DND-41 (cell line): ENCODE measurements around the gene NCAPG.

ENCODE experiments used
- ATAC-seq: fragments of 200-7000 bp; cut with Tn5 transposase; 3 replicates; pipeline ENCODE4 v1.9.1; 2021; ENCODE audit warnings: low read depth; ENCODE audit not compliant: insufficient read depth
- DNase-seq: peaks from one replicate; pipeline ENCODE4 v3.0.0-alpha.2; 2020
- H2AFZ ChIP-seq: 2 replicates; pipeline ENCODE4 v1.6.0; 2012; ENCODE audit warnings: low read depth, low read length
- H3K27ac ChIP-seq: 2 replicates; pipeline ENCODE4 v1.5.1; 2012; ENCODE audit warnings: low read length, inconsistent platforms
- H3K27me3 ChIP-seq: fragments of 200-600 bp; sonication (generic); 2 replicates; pipeline ENCODE4 v1.6.0; 2012; ENCODE audit warnings: low read length, mild to moderate bottlenecking, inconsistent platforms; ENCODE audit not compliant: insufficient read depth, poor library complexity
- H3K36me3 ChIP-seq: 2 replicates; pipeline ENCODE4 v1.5.1; 2012; ENCODE audit warnings: low read length, inconsistent platforms; ENCODE audit not compliant: insufficient read depth
- H3K4me1 ChIP-seq: 2 replicates; pipeline ENCODE4 v1.5.1; 2012; ENCODE audit warnings: mild to moderate bottlenecking, low read length; ENCODE audit not compliant: insufficient read depth
- H3K4me2 ChIP-seq: 2 replicates; pipeline ENCODE4 v1.6.0; 2012; ENCODE audit warnings: mild to moderate bottlenecking, moderate library complexity, low read length, inconsistent platforms; ENCODE audit not compliant: insufficient read depth
- H3K4me3 ChIP-seq, 2 experiments: fragments of 200-600 bp in 1 of 2; shearing (Covaris generic) in 1 of 2; 2 replicates each; pipeline ENCODE4 v1.5.1; 2012 to 2016; ENCODE audit warnings: inconsistent platforms in 2 of 2, low read length in 2 of 2, mild to moderate bottlenecking in 2 of 2, low read depth in 1 of 2, moderate library complexity in 1 of 2
- H3K79me2 ChIP-seq: 2 replicates; pipeline ENCODE4 v1.6.0; 2012; ENCODE audit warnings: low read length, inconsistent platforms; ENCODE audit not compliant: insufficient read depth
- H3K9ac ChIP-seq: 2 replicates; pipeline ENCODE4 v1.6.0; 2012; ENCODE audit warnings: low read depth, mild to moderate bottlenecking, inconsistent platforms, low read length, moderate library complexity
- H3K9me3 ChIP-seq: 2 replicates; pipeline ENCODE4 v1.5.1; 2012; ENCODE audit warnings: low read length, moderate library complexity, mild to moderate bottlenecking, inconsistent platforms; ENCODE audit not compliant: insufficient read depth, severe bottlenecking
- H4K20me1 ChIP-seq: 2 replicates; pipeline ENCODE4 v1.6.0; 2012; ENCODE audit warnings: low read length; ENCODE audit not compliant: insufficient read depth
- EZH2 ChIP-seq: IDR thresholded peaks from 3 replicates; pipeline ENCODE4 v1.6.1; 2012; ENCODE audit warnings: borderline replicate concordance, low read depth, mild to moderate bottlenecking, moderate library complexity, low read length, inconsistent platforms; ENCODE audit not compliant: severe bottlenecking
- TF ChIP-seq, protein P1 (sequence below): IDR thresholded peaks from 2 replicates; pipeline ENCODE4 v1.5.1; 2012; ENCODE audit warnings: borderline replicate concordance, low read length, moderate library complexity, mild to moderate bottlenecking; ENCODE audit not compliant: poor library complexity, severe bottlenecking; ENCODE audit errors: extremely low read depth

The NCAPG gene

DNA sequence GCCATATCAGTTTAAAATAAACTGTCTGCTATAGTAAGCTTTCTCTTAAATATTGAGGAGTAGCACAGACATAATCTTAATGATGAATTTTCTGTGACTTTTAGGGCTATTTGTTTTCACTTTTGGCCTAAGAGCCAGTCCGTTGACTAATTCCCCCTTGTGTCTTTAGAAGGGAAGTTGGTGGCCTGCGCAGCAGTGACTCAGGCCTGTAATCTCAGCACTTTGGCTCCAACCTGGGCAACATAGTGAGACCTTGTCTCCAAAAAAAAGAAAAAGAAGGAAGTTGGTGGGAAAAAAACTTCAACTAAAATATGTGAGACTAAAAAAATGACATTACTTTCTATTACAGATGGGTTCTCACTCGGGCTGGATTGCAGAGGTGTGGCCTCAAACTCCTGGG lies 3.4 kb downstream of the NCAPG start:
- no peak for DNase-seq
- Histone ChIP-seq H2AFZ (no peak overlapping the region), H4K20me1 (peaks cover 35% of the 10 kb centered on the region), H3K79me2 (peaks cover 98% of the 10 kb centered on the region), H3K9me3 (no peaks in the 10 kb centered on the region), H3K36me3 (peaks cover 69% of the 10 kb centered on the region), H3K9ac (no peak overlapping the region), H3K27me3 (no peaks in the 10 kb centered on the region), H3K27ac (no peak overlapping the region), H3K4me2 (peak overlapping the region; percentile 81; the same call in 1 of the 2 replicates), H3K4me1 (peaks cover 40% of the 10 kb centered on the region), H3K4me3 (peak overlapping the region in 1 of 2 experiments; percentile 16; a peak in 1 of 4 replicates)
- ATAC-seq, result no peak
- TF ChIP-seq, protein P1, sequence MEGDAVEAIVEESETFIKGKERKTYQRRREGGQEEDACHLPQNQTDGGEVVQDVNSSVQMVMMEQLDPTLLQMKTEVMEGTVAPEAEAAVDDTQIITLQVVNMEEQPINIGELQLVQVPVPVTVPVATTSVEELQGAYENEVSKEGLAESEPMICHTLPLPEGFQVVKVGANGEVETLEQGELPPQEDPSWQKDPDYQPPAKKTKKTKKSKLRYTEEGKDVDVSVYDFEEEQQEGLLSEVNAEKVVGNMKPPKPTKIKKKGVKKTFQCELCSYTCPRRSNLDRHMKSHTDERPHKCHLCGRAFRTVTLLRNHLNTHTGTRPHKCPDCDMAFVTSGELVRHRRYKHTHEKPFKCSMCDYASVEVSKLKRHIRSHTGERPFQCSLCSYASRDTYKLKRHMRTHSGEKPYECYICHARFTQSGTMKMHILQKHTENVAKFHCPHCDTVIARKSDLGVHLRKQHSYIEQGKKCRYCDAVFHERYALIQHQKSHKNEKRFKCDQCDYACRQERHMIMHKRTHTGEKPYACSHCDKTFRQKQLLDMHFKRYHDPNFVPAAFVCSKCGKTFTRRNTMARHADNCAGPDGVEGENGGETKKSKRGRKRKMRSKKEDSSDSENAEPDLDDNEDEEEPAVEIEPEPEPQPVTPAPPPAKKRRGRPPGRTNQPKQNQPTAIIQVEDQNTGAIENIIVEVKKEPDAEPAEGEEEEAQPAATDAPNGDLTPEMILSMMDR, result no peak
- TF ChIP-seq EZH2, result no peak

DNA sequence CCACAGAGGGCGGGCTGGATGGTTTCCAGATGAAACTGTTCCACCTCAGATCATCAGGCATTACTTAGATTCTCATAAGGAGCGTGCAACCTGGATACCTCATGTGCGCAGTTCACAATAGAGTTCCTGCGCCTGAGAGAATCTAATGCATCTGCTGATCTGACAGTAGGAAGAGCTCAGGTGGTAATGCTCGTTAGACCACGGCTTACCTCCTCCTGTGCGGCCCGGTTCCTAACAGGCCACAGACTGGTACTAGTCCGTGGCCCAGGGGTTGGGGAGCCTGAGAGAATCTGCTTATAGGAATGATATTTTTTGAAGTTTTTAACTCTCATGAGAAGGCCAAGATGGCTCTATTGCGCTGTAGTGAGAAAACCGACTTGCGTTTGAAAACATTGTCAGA lies 5.4 kb downstream of the NCAPG start:
- Histone ChIP-seq H3K79me2 (peaks cover 97% of the 10 kb centered on the region), H2AFZ (no peak overlapping the region), H3K36me3 (peaks cover 86% of the 10 kb centered on the region), H3K27ac (no peak overlapping the region), H3K4me1 (peaks cover 38% of the 10 kb centered on the region), H3K9ac (no peak overlapping the region), H3K4me3 (no peak overlapping the region), H3K27me3 (no peaks in the 10 kb centered on the region), H3K9me3 (no peaks in the 10 kb centered on the region), H4K20me1 (peaks cover 25% of the 10 kb centered on the region), H3K4me2 (peak overlapping the region; percentile 39; the same call in 1 of the 2 replicates)
- no peak for TF ChIP-seq EZH2
- TF ChIP-seq, protein P1, result no peak
- ATAC-seq, result no peak
- DNase-seq, result no peak

DNA sequence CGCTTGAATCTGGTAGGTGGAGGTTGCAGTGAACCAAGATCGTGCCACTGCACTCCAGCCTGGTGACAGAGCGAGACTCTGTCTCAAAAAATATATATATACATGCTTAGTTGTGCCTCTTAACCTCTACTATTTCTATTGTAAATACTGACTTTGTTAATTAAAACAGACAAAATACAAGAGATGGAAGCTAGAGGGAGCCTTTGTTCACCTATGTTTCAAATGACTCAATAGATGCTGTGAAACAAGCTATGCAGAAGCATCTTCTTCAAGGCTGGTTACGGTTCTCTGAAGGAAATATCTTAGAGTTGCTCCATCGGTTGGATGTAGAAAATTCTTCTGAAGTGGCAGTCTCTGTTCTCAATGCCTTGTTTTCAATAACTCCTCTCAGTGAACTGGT lies 6.2 kb downstream of the NCAPG start:
- peak; percentile 76 for ATAC-seq
- Histone ChIP-seq H4K20me1 (peaks cover 25% of the 10 kb centered on the region), H3K4me3 (no peak overlapping the region), H3K4me1 (peaks cover 38% of the 10 kb centered on the region), H3K27me3 (no peaks in the 10 kb centered on the region), H3K9ac (no peak overlapping the region), H2AFZ (no peak overlapping the region), H3K36me3 (peaks cover 89% of the 10 kb centered on the region), H3K27ac (no peak overlapping the region), H3K4me2 (peak overlapping the region; percentile 39; the same call in 1 of the 2 replicates), H3K9me3 (no peaks in the 10 kb centered on the region), H3K79me2 (peaks cover 96% of the 10 kb centered on the region)
- no peak for TF ChIP-seq EZH2
- TF ChIP-seq, protein P1, result peak; percentile 62
- DNase-seq, result no peak
